ENCODE results near the gene NSL1.
"Not testable (repeated sequence)": the region's sequence is repeated elsewhere in the genome, so short reads cannot be mapped to it uniquely, and the experiment has no call there.

DNA sequence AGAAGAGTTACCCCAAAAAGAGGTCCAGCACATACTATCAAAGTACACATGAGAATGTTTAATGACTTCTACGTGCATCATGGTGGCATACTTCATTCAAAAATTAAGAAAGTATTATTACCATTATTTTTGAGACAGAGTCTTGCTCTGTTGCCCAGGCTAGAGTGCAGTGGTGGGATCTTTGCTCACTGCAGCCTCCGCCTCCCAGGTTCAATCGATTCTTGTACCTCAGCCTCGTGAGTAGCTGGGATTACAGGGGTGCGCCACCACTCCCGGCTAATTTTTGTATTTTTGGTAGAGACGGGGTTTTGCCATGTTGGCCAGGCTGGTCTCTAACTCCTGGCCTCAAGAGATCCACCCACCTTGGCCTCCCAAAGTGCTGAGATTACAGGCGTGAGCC is 79.6 kb downstream of the NSL1 start:
- TF ChIP-seq POLR2A (IDR thresholded peaks at IDR 0.05); CTCF (IDR thresholded peaks at IDR 0.05); POLR2AphosphoS5 (IDR thresholded peaks at IDR 0.05; ENCODE audit: insufficient read depth in 1 of 2, low read depth in 1 of 2): not testable (repeated sequence)
